B cell (primary cell): ENCODE results near the gene OVCA2. TPM values are rescaled to one million over a fixed set of nuclear protein-coding genes. Genes with fewer than 3 reads are reported as not detected.

Source experiments
- ATAC-seq: fragments of 200-7000 bp; cut with Tn5 transposase; one replicate; pipeline ENCODE4 v1.10.0; 2021; ENCODE audit warnings: low read depth, mild to moderate bottlenecking, moderate number of reproducible peaks, moderate library complexity
- CTCF ChIA-PET: fragments of 350-600 bp; sonication (Branson Sonifier 250); formaldehyde crosslinking; loops from one replicate; lab custom pipeline; 2021; ENCODE audit warnings: antibody characterized with exemption, inconsistent platforms; lab: Charles Lee
- POLR2A ChIA-PET: fragments of 350-600 bp; sonication (Branson Sonifier 250); formaldehyde crosslinking; loops from one replicate; lab custom pipeline; 2021; ENCODE audit warnings: antibody characterized with exemption; lab: Charles Lee
- DNase-seq: peaks from one replicate; pipeline ENCODE4 v3.0.0; 2013
- H2AFZ ChIP-seq: 2 replicates; pipeline ENCODE4 v1.6.1; 2012; ENCODE audit warnings: mild to moderate bottlenecking, low read depth, low read length; ENCODE audit not compliant: insufficient read depth, poor library complexity, severe bottlenecking
- H3K27ac ChIP-seq, 2 donors: 1 replicate in 1 of 2; 2 replicates in 1 of 2; pipeline ENCODE4 v1.5.1; 2012 to 2013; ENCODE audit warnings: low read length in 2 of 2, mild to moderate bottlenecking in 2 of 2, moderate library complexity in 1 of 2
- H3K27me3 ChIP-seq, 4 experiments: fragments of 200-600 bp in 1 of 4; sonication (generic) in 1 of 4; replicated peaks in 1 of 4; 1 replicate in 2 of 4; 2 replicates in 2 of 4; pipeline versions ENCODE4 v1.6.1 to v1.7.0; 2013 to 2016; ENCODE audit warnings: low read length in 3 of 4, mild to moderate bottlenecking in 2 of 4, mixed read lengths in 1 of 4, moderate library complexity in 1 of 4; ENCODE audit not compliant: insufficient read depth in 4 of 4, control insufficient read depth in 3 of 4; ENCODE audit errors: control extremely low read depth in 1 of 4
- H3K36me3 ChIP-seq, 2 experiments: replicated peaks in 1 of 2; 1 replicate in 1 of 2; 2 replicates in 1 of 2; pipeline versions ENCODE4 v1.6.1 to v1.7.1; 2013; ENCODE audit warnings: low read length in 1 of 2; ENCODE audit not compliant: insufficient read depth in 2 of 2, control insufficient read depth in 1 of 2; ENCODE audit errors: control extremely low read depth in 1 of 2, extremely low read depth in 1 of 2
- H3K4me1 ChIP-seq, 2 donors: fragments of 200-600 bp in 1 of 2; sonication (generic) in 1 of 2; 1 replicate in 1 of 2; 2 replicates in 1 of 2; pipeline versions ENCODE4 v1.5.1 to v1.6.1; 2013 to 2017; ENCODE audit warnings: low read length in 2 of 2; ENCODE audit not compliant: control insufficient read depth in 2 of 2, insufficient read depth in 2 of 2
- H3K4me2 ChIP-seq: replicated peaks from 2 replicates; pipeline ENCODE3; 2012; ENCODE audit warnings: mild to moderate bottlenecking, low read depth, low read length; ENCODE audit not compliant: poor library complexity, severe bottlenecking
- H3K4me3 ChIP-seq, 5 experiments: fragments of 200-600 bp in 1 of 5; sonication (generic) in 1 of 5; 1 replicate in 3 of 5; 2 replicates in 2 of 5; pipeline versions ENCODE4 v1.5.1 to v1.7.0; 2011 to 2016; ENCODE audit warnings: low read length in 4 of 5, mild to moderate bottlenecking in 4 of 5, low read depth in 2 of 5, control low read depth in 1 of 5, moderate library complexity in 1 of 5; ENCODE audit not compliant: insufficient read depth in 1 of 5; ENCODE audit errors: control extremely low read depth in 1 of 5, extremely low read depth in 1 of 5
- H3K79me2 ChIP-seq: fragments of 200-600 bp; sonication (generic); one replicate; pipeline ENCODE4 v1.6.0; 2016; ENCODE audit warnings: low read length; ENCODE audit not compliant: control insufficient read depth, insufficient read depth
- H3K9ac ChIP-seq: fragments of 200-600 bp; sonication (generic); 2 replicates; pipeline ENCODE4 v1.6.1; 2017; ENCODE audit warnings: mild to moderate bottlenecking, low read length, moderate library complexity
- H3K9me3 ChIP-seq, 3 donors: one replicate each; pipeline versions ENCODE4 v1.6.1 to v1.7.1; 2013; ENCODE audit warnings: low read length in 2 of 3; ENCODE audit not compliant: control insufficient read depth in 2 of 3, insufficient read depth in 1 of 3; ENCODE audit errors: control extremely low read depth in 1 of 3
- H4K20me1 ChIP-seq: 2 replicates; pipeline ENCODE4 v1.6.0; 2012; ENCODE audit warnings: mild to moderate bottlenecking, low read length; ENCODE audit not compliant: insufficient read depth, control insufficient read depth, poor library complexity, severe bottlenecking
- H3K27ac Mint-ChIP-seq: one replicate; pipeline ENCODE4 v1.8.0; 2021; ENCODE audit warnings: mixed read lengths
- H3K27me3 Mint-ChIP-seq: one replicate; pipeline ENCODE4 v1.8.0; 2021; ENCODE audit warnings: mixed read lengths
- H3K4me1 Mint-ChIP-seq: one replicate; pipeline ENCODE4 v1.8.0; 2021; ENCODE audit warnings: mixed read lengths
- H3K4me3 Mint-ChIP-seq: one replicate; pipeline ENCODE4 v1.8.0; 2021; ENCODE audit warnings: mixed read lengths
- H3K9me3 Mint-ChIP-seq: one replicate; pipeline ENCODE4 v1.8.0; 2022; ENCODE audit warnings: mixed read lengths; ENCODE audit not compliant: insufficient read depth
- EZH2 ChIP-seq: IDR thresholded peaks from 2 replicates; pipeline ENCODE4 v1.6.1; 2012; ENCODE audit warnings: borderline replicate concordance, low read depth, mild to moderate bottlenecking, moderate library complexity, low read length; ENCODE audit not compliant: insufficient read depth, poor library complexity, severe bottlenecking
- WGBS: methylation state at CpG from one replicate; pipeline ENCODE4 v1.1.5; 2013; ENCODE audit warnings: missing lambda C conversion rate; ENCODE audit not compliant: insufficient coverage; 5-methylcytosine and 5-hydroxymethylcytosine counted together
- intact Hi-C: fragments of 100-400 bp; cut with micrococcal nuclease; formaldehyde crosslinking; loops from one replicate; pipeline ENCODE4 v1.10.0; 2022
- polyA plus RNA-seq: library from polyadenylated mRNA; depleted of rRNA; stranded (reverse); fragments of >200 nt; gene quantifications from 2 replicates; pipeline ENCODE4 v1.2.3, GENCODE V29; 2012
- total RNA-seq, 2 donors: library from RNA; stranded (reverse); fragments of 120-200 nt in 1 of 2; gene quantifications; 1 replicate in 1 of 2; 2 replicates in 1 of 2; pipeline versions ENCODE4 v1.2.3 to v1.2.4, GENCODE V29; 2013 to 2022
- TF ChIP-seq, protein P1 (sequence below): fragments of 200-600 bp; IDR thresholded peaks from one replicate; pipeline ENCODE4 v1.8.0; 2022; ENCODE audit warnings: antibody characterized with exemption, mild to moderate bottlenecking

The OVCA2 gene
- total and polyA plus RNA-seq, 2 donors (not counting 1 experiment from before 2014, with no cell fraction given), result 23.2 to 43.9 TPM

DNA sequence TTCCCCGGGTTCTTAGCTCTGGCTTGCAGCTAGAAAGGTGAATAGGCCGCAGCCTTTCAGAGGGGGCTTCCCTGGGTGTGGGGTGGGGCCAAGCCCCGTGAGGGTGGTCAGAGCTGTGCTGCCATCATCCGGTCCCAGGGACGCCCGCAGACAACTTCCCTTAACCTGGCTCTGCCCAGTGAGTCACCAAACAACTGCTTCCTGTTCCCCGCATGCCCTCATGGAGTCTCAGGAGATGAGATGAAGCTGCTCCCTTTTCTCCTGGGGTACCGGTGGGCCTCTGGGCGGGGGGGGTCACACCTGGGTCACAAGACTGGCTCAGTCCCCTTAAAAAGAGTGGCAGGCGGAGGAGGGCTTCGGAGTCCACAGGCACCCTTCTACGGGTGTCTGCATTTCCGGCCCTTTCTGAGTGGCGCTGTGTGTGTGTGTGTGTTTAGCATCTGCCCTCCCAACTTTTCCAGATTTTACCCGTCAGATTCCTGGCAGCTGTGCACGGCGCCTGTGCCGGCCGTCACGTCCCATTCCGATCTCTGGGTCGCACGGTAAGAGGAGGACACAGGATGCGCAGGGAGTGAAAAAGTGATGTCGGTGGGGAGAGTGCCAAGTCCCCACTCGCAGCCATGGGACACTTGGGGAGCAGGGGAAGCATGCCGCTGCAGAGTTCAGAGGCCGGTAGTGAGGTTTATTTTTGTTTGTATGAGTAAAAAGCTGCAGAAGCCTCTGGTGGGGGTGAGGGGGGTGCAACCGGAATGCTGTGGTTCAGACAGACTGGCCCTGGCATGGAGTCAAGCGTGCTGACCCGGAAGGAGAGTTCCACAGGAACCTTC is 29.8 kb downstream of the OVCA2 start:
- Histone ChIP-seq H3K9me3 (no peaks in the 10 kb centered on the region), H3K27ac (no peak overlapping the region), H3K79me2 (no peaks in the 10 kb centered on the region), H3K27me3 (no peaks in the 10 kb centered on the region), H3K9ac (no peak overlapping the region), H3K4me3 (no peak overlapping the region), H2AFZ (no peak overlapping the region), H3K4me2 (no peak overlapping the region), H4K20me1 (no peaks in the 10 kb centered on the region), H3K36me3 (peaks cover 2 to 9% of the 10 kb centered on the region in 2 experiments), H3K4me1 (peaks cover 12 to 31% of the 10 kb centered on the region in 2 donors)
- Mint-ChIP-seq H3K9me3 (no peaks in the 10 kb centered on the region), H3K4me1 (peaks cover 25% of the 10 kb centered on the region), H3K4me3 (no peak overlapping the region), H3K27me3 (no peaks in the 10 kb centered on the region), H3K27ac (no peak overlapping the region)
- ChIA-PET CTCF (interaction anchor here (0.6 to 5.4 kb wide), 4 partner anchors 12 to 1069 kb away, joined by 4 to 28 read pairs (median 14); partner anchors contain the start of gene HIC1), POLR2A (no interaction called here)
- TF ChIP-seq, protein P1, sequence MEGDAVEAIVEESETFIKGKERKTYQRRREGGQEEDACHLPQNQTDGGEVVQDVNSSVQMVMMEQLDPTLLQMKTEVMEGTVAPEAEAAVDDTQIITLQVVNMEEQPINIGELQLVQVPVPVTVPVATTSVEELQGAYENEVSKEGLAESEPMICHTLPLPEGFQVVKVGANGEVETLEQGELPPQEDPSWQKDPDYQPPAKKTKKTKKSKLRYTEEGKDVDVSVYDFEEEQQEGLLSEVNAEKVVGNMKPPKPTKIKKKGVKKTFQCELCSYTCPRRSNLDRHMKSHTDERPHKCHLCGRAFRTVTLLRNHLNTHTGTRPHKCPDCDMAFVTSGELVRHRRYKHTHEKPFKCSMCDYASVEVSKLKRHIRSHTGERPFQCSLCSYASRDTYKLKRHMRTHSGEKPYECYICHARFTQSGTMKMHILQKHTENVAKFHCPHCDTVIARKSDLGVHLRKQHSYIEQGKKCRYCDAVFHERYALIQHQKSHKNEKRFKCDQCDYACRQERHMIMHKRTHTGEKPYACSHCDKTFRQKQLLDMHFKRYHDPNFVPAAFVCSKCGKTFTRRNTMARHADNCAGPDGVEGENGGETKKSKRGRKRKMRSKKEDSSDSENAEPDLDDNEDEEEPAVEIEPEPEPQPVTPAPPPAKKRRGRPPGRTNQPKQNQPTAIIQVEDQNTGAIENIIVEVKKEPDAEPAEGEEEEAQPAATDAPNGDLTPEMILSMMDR, result no peak
- TF ChIP-seq EZH2, result no peak
- 88% methylated on average over 27 of the region's 31 CpGs for WGBS
- ATAC-seq (no peak), DNase-seq (no peak)
- intact Hi-C loops, result no loop called here

DNA sequence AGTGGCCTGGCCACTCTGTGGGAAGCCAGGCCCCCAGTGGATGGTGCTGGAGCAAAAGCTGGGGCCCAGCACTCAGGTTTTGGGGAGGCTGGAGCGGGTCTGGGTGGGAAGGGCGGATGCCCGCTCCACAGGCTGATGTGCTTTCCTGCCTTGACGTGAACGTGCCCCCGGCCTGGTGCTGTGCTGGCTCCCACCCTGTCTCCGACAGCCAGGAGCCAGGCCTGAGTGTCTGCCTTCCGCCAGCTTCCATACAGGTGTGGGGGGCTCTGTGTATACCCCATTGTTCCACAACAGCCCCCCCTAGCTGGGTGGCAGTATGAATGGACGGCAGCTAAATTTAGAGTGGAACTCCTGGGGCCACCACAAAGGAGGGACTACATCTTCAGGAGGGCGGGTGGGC is 33.1 kb downstream of the OVCA2 start:
- 84% methylated on average over 7 of the region's 10 CpGs for WGBS
- H3K27me3 Mint-ChIP-seq, result no peaks in the 10 kb centered on the region
- intact Hi-C loops, result no loop called here
- no peak overlapping the region for H3K27ac ChIP-seq
- no peak overlapping the region for H3K4me3 ChIP-seq
- H3K27ac Mint-ChIP-seq, result no peak overlapping the region
- H3K9me3 Mint-ChIP-seq, result no peaks in the 10 kb centered on the region
- POLR2A ChIA-PET, result interaction anchor here (1.0 kb wide), 1 partner anchor 13 kb away, joined by 3 read pairs; no protein-coding TSS in a partner anchor
- no peaks in the 10 kb centered on the region for H3K27me3 ChIP-seq
- ATAC-seq (no peak), DNase-seq (no peak)
- no peak overlapping the region for H3K4me2 ChIP-seq
- peaks cover 12 to 29% of the 10 kb centered on the region in 2 donors for H3K4me1 ChIP-seq
- peaks cover 2 to 11% of the 10 kb centered on the region in 2 experiments for H3K36me3 ChIP-seq
- no peaks in the 10 kb centered on the region for H4K20me1 ChIP-seq
- no peak overlapping the region for H3K4me3 Mint-ChIP-seq
- H3K4me1 Mint-ChIP-seq, result peaks cover 22% of the 10 kb centered on the region
- no peak for TF ChIP-seq EZH2
- TF ChIP-seq, protein P1, result no peak
- no peak overlapping the region for H3K9ac ChIP-seq
- H3K9me3 ChIP-seq, result no peaks in the 10 kb centered on the region
- H3K79me2 ChIP-seq, result no peaks in the 10 kb centered on the region
- no peak overlapping the region for H2AFZ ChIP-seq
- CTCF ChIA-PET, result interaction anchor here (1.0 to 1.3 kb wide), 2 partner anchors 14 to 170 kb away, joined by 3 to 4 read pairs; no protein-coding TSS in a partner anchor
